ENCODE results near the gene STXBP5L. TPM values are rescaled to one million over a fixed set of nuclear protein-coding genes. Genes with fewer than 3 reads are reported as not detected.
A peak's percentile ranks its signal among the peaks of the same experiment; 100 is the strongest.
"Not testable (repeated sequence)": the region's sequence is repeated elsewhere in the genome, so short reads cannot be mapped to it uniquely, and the experiment has no call there.

The STXBP5L gene
- total RNA-seq, 1 donor from 2014 or later: 8.5 TPM

DNA sequence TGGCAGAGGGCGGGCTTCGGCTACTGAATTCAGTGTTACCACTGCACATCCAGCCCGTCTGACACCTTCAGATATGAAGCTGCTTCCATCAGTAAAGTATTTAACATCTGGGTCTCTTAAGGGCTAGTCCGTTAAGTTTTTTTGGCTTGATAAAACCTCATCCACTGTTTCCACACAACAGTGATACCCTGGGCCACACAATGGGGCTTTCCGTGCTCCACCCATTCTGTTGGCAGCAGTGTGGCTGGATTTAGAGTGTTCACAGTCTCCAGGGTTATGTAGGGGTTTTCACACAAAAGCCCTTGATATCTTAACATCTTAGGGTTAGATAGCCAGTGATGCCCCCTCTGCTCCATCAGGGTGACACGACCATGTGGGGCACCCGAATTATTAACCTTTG lies 165.0 kb downstream of the STXBP5L start:
- Mint-ChIP-seq H3K9me3 (ENCODE audit: low read depth) (peaks cover 18% of the 10 kb centered on the region), H3K4me1 (ENCODE audit: low read depth) (peaks cover 4% of the 10 kb centered on the region), H3K4me3 (ENCODE audit: low read depth) (no peak overlapping the region), H3K27me3 (no peaks in the 10 kb centered on the region), H3K27ac (no peak overlapping the region), H3K36me3 (ENCODE audit: insufficient read depth) (peaks cover 12% of the 10 kb centered on the region)
- no peak for TF ChIP-seq CTCF (IDR thresholded peaks at IDR 0.05; ENCODE audit: unreplicated experiment)
- no peak for DNase-seq (ENCODE audit: low spot score, unreplicated experiment)

DNA sequence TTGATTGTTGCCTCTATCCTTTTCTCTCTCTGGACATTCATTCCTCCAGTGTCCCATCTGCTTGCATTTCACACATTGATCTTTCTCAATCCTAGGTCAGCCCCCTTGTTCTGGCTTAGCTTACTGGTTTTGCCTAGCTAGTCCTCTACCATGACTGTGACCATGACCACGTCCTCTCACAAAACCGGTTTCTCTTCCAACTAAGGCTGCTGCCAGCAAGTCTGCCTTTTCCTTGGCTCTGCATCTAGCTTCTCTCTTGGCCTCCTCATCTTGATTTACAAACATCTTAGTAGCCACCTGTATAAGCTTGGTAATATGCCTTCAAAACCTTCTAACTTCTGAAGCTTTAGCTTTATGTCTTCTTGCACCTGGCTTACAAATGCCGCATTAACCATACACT lies 167.2 kb downstream of the STXBP5L start:
- Mint-ChIP-seq H3K4me1 (ENCODE audit: low read depth) (peaks cover under 1% of the 10 kb centered on the region), H3K27me3 (no peaks in the 10 kb centered on the region), H3K27ac (no peak overlapping the region), H3K4me3 (ENCODE audit: low read depth) (no peak overlapping the region), H3K9me3 (ENCODE audit: low read depth) (peaks cover 25% of the 10 kb centered on the region), H3K36me3 (ENCODE audit: insufficient read depth) (peaks cover 12% of the 10 kb centered on the region)
- no peak for DNase-seq (ENCODE audit: low spot score, unreplicated experiment)
- TF ChIP-seq CTCF (IDR thresholded peaks at IDR 0.05; ENCODE audit: unreplicated experiment): no peak

- peaks cover 37% of the 10 kb centered on the region for H3K9me3 Mint-ChIP-seq (ENCODE audit: low read depth)
- H3K27ac Mint-ChIP-seq; H3K4me1 Mint-ChIP-seq (ENCODE audit: low read depth): not testable (repeated sequence)
Measured at GRCh38 chr3:121078378-121079101, 170.5 kb downstream of the STXBP5L start.

GRCh38 chr3:121096953-121097352 lies 188.9 kb downstream of the STXBP5L start:
- no peak for DNase-seq (ENCODE audit: low spot score, unreplicated experiment)
- Mint-ChIP-seq H3K27me3 (no peaks in the 10 kb centered on the region), H3K36me3 (ENCODE audit: insufficient read depth) (no peaks in the 10 kb centered on the region), H3K27ac (peak overlapping the region; percentile 62), H3K9me3 (ENCODE audit: low read depth) (peaks cover 14% of the 10 kb centered on the region), H3K4me1 (ENCODE audit: low read depth) (peaks cover 2% of the 10 kb centered on the region), H3K4me3 (ENCODE audit: low read depth) (no peak overlapping the region)
- TF ChIP-seq CTCF (IDR thresholded peaks at IDR 0.05; ENCODE audit: unreplicated experiment): no peak

More at GRCh38 chr3:121078378-121079101, 170.5 kb downstream of the STXBP5L start:
- not testable (repeated sequence) for H3K4me3 Mint-ChIP-seq (ENCODE audit: low read depth); DNase-seq (ENCODE audit: low spot score, unreplicated experiment); H3K27me3 Mint-ChIP-seq
- H3K36me3 Mint-ChIP-seq (ENCODE audit: insufficient read depth): peaks cover 15% of the 10 kb centered on the region

DNA sequence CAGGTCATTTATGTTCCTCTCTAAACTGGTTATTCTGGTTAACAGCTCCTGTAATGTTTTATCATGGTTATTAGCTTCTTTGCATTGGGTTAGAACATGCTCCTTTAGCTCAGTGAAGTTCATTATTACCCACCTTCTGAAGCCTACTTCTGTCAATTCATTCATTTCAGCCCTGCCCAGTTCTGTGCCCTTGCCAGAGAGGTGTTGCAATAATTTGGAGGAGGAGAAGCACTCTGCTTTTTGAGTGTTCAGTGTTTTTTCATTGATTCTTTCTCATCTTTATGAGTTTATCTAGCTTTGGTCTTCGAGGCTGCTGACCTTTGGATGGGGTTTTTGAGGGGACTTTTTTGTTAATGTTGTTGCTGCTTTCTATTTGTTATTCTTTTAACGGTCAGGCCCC lies 203.1 kb downstream of the STXBP5L start:
- H3K4me1 Mint-ChIP-seq (ENCODE audit: low read depth); H3K36me3 Mint-ChIP-seq (ENCODE audit: insufficient read depth); H3K4me3 Mint-ChIP-seq (ENCODE audit: low read depth); H3K27me3 Mint-ChIP-seq; DNase-seq (ENCODE audit: low spot score, unreplicated experiment); H3K9me3 Mint-ChIP-seq (ENCODE audit: low read depth); H3K27ac Mint-ChIP-seq: not testable (repeated sequence)

DNA sequence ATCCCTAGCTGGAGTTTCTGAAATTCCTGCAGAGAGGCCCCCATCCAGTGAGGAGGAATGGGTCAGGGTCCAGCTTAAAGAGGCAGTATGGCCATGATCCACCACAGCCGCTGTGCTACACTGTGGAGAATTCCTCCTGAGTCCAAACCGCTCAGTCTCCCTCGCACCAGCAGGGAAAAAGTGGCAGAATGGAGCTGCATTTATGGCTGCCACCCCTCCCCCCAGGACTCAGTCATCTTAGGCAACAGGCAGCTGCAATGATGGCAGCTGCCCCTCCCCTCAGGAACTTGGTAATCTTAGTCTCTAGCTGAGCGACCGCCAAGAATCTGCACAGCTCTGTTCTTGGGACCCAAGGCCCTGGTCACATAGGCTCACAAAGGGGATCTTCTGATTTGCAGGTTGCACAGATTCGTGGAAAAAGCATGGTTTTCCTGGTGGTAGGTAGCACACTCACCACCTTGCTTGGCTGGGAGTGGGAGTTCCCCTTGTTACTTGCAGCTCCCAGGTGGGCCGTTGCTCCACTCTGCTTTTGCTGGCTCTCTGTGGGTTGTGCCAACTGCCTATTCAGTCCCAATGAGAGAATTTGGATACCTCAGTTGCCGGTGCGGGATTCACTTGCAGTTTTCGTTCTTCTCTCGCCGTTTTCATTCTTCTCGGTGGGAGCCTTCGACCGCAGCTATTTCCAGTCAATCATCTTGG lies 204.1 kb downstream of the STXBP5L start:
- DNase-seq (ENCODE audit: low spot score, unreplicated experiment): no peak
- Mint-ChIP-seq H3K27ac (no peak overlapping the region), H3K4me3 (ENCODE audit: low read depth) (no peak overlapping the region), H3K36me3 (ENCODE audit: insufficient read depth) (peaks cover 3% of the 10 kb centered on the region), H3K9me3 (ENCODE audit: low read depth) (peaks cover 4% of the 10 kb centered on the region), H3K27me3 (no peaks in the 10 kb centered on the region), H3K4me1 (ENCODE audit: low read depth) (peaks cover 10% of the 10 kb centered on the region)
- TF ChIP-seq CTCF (IDR thresholded peaks at IDR 0.05; ENCODE audit: unreplicated experiment): no peak

Measured in progenitor cell of endocrine pancreas (in vitro differentiated cells).